Measurements from ENCODE around the gene REM2.
"Not testable (repeated sequence)": the region's sequence is repeated elsewhere in the genome, so short reads cannot be mapped to it uniquely, and the experiment has no call there.

The REM2 gene

DNA sequence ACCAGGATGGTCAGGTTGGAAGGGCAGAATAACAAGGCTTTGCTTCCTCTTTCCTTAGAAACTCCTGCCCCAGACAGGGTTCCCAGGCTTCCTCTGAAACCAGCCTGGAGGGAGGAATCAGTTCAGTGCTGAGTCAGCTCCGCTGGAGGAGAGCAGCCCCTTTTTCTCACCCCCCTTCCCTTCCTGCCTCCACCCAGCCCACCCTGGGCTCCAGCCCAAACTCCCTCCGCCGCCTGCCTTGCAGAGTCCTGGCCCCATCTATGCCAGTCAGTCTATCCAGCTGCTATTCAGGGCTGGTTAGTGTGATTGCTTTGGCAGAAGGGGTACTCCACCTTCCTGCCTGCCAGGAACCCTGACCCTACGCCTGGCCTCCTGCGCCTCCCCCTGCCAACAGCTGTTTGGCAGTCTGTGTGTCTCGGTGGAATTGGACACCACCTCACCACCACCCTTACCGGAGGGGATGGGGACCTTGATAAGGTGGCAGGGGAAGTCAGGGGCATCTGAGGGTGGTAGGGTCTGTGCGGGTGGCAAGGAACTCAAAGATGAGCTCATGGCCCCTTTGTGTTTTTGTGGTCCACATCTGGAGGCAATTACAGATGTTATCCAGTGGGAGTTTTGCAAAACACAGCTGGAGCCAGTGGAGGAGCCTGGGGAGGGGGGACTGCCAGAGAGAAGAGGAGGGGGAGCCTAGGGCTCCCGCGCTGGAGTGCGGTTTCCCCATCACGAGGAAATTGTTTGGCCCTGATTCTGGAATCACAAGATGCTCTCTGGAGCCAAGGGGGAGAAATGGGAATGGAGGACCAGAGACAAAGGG, 34.5 kb upstream of the REM2 start:
- no peak for DNase-seq (ENCODE audit: low read depth)

DNA sequence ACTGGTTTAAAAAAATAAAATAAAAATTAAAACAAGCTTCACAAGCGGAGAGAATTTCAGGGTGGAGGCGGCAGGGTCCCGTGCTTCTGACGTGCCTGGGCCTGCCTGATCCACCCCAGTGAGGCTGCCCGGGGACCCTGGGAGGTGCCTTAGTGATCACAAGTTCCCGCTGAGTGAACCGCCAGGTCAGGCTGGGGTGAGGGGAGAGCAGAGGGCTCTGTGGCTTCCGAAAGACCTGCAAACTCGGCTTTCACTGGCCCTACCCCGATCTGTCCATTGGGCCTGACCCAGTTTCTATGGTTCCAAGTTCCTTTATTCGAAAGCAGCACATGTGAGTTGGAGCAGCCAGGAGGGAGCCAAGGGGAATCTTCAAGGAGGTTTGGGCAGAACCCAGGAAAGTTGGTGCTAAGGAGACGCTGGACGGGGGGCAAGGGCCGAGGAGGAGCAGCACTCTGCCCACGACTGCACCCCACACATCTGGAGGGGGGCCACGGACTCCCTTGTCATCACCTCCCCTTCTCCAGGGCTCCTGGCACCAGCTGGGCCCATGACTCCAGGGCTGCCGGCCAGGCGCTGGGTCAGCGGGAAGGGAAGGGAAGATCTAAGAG, 33.7 kb upstream of the REM2 start:
- no peak for DNase-seq (ENCODE audit: low read depth)

DNA sequence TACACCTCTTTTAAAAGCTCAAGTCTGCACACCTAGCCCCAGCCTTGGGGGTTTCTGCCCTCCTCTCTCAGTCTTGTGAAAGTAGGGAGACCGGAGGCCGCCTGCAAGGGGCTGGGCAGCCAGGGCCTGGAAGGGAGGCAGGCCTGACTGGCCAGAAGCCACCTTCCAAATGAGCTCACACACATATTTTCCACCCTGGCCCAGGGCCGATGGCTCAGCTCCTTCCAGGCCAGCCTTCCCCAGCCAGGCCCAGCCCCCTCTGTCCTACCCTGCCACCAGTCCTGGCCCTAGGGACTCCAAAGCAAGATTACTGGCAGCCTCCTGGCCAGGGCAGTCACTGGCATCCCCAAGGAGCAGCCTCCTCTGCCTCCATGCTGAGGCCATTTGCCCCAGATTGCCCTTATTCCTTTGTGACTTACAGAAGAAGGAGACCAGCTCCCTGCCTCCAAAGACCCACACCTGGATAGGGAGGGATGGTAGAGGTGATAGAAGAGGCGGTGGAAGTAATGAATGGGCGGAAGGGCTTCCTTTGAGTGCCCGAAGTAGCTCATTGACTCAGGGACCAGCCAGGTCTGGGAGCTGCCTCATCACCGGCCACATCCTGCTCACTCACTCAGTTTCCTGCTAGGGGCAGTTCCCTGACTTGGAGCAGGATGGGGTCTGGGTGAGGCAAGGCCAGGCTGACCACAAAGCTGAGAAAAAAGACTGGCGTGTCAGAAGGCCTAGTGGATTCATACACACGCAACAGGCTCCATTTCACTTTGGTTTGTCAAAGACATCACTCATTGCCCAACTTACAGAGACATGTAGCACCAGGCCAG, 31.9 kb upstream of the REM2 start:
- DNase-seq (ENCODE audit: low read depth), result peak; percentile 93

DNA sequence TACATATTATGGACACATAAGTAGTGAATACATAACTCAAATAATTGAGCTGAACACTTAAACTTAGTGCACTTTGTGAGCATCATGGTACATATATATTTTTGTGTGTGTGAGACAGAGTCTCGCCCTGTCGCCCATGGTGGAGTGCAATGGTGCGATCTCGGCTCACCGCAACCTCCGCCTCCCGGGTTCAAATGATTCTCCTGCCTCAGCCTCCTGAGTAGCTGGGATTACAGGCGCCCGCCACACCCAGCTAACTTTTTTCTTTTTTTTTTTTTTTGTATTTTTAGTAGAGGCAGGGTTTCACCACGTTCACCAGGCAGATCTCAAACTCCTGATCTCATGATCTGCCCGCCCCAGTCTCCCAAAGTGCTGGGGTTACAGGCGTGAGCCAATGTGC, 30.8 kb upstream of the REM2 start:
- not testable (repeated sequence) for DNase-seq (ENCODE audit: low read depth)

DNA sequence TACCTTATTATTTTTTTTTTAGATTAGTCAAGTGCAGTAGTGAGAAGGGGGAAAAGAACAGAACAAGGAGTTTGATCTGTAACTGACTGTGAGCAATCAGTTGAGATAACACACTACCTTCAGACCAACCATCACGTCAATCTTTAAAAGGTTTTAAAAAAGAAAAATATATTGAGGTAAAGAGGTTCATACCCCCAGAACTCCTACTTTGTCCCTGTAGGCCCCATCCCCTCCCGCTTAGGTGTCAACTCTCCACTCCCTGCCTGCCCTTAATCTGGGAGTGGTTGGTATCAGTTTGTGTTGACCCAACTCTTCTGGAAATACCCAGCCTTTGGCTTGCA, 30.5 kb upstream of the REM2 start:
- DNase-seq (ENCODE audit: low read depth), result no peak

DNA sequence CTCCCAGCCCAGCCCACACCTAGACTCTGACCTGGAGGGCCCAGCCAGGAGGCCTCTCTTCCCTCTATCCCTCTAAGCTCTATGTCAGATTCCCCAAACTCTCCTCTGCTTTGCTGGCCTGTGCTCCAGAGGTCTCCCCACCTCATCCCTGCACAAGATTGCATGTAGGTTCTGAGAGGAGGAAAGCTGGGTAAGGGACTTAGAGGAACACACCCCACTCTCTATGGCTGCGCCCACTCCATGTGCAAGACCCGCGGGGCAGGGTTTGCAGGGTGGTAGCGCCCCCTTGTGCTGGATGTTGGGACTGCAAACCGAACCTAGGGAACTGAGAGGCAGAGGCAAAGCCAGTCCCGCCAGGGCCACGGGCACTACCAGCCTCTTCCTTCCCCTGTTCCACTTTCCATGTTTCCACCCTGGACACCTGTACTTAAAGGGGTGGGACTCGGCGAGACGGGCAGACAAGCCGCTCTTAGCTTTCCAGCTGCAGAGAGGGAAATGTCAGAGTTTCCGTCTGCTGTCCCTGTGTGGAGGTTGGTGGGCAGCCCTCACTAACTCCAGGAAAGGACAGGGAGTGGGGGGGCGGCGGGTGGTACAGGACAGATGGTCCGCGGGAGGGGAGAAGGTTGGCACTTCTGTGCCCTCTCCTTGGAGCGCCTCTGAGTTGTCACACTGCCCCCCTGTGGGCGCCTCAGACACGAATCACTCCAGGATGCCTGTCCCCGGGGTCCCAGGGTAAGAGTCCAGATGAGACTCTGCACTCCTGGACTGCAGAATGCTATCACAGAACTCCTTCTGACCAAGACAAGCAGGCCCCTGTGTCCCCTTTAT, 29.9 kb upstream of the REM2 start:
- no peak for DNase-seq (ENCODE audit: low read depth)

DNA sequence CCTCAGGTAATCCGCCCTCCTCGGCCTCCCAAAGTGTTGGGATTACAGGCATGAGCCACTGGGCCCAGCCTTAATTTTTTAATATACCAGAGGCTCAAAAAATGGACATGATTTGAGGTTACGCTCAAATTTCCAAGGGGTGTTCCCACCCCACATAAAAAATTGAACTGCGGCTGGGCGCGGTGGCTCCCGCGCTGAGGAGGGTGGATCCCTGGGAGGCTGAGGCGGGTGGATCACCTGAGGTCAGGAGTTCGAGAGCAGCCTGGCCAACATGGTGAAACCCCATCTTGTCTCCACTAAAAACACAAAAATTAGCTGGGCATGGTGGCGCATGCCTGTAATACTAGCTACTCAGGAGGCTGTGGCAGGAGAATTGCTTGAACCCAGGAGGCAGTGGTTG, 28.7 kb upstream of the REM2 start:
- DNase-seq (ENCODE audit: low read depth), result not testable (repeated sequence)

DNA sequence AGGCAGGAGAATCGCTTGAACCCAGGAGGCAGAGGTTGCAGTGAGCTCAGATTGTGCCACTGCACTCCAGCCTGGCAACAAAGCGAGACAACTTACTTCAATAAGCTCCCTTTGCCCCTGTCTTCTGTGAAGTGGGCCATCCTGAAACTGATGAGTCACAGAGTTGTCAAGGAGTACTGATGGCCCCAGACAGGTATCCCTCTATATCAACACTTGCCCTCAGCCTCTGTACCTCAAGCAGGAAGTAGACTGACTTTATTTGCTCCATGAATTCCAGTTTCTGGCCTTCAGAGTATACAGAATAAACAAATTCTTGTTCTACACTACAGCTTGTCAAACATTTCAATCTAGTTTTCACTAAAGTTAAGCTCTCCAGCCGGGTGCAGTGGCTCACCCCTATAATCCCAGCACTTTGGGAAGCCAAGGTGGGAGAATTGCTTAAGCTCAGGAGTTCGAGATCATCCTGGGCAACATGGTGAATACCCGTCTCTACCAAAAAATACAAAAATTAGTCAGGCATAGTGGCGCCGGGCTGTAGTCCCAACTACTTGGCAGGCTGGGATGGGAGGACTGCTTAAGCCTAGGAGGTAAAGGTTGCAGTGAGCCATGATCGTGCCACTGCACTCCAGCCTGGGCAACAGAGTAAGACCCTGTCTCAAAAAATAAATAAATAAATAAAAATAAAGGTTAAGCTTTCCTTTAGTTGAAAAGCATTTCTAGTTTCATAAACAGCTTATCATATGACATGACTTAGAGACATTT, 27.9 kb upstream of the REM2 start:
- no peak for DNase-seq (ENCODE audit: low read depth)

DNA sequence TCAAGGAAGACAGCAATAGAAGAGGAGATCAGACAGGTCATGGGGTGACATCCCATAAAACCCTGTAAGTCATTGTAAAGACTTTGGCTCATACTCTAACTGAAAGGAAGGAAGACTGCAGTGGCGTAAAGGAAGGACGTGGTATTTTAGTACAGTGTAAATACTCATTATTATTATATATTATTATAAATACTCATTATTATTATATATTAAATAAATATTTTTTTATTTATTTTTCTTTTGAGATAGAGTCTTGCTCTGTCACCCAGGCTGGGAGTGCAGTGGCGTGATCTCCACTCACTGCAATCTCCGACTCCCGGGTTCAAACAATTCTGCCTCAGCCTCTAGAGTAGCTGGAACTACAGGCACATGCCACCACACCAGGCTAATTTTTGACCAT, 26.6 kb upstream of the REM2 start:
- DNase-seq (ENCODE audit: low read depth), result no peak

DNA sequence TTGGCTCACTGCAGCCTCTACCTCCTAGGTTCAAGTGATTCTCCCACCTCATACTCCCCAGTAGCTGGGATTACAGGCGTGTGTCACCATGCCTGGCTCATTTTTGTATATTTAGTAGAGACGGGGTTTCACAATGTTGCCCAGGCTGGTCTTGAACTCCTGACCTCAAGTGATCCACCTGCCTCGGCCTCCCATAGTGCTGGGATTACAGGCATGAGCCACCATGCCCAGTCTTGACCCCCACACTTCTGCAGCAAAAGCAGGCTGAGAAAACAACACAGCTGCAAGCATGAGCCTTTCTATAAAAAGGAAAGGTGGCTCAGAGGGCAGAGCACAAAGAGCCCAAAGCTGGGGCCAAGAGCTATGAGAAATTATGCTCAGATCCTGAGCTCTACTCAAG, 22.6 kb upstream of the REM2 start:
- not testable (repeated sequence) for DNase-seq (ENCODE audit: low read depth)

DNA sequence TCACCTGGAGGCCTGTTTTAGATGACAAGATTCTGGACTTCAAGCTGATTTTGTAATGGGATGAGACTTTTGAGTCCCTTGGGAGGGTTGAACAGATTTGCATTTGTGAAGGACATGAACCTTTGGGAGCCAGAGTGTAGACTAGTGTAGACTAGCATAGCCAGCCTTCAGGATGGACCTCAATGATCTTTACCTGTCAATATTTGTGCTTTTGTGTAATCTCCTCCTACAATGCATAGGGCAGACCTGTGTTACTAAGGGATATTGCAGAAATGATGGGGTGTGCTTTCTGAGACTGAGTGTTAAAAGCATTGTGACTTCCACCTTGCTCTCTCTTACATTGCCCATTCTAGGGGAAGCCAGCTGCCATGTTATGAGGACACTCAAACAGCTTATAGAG, 21.4 kb upstream of the REM2 start:
- no peak for DNase-seq (ENCODE audit: low read depth)

DNA sequence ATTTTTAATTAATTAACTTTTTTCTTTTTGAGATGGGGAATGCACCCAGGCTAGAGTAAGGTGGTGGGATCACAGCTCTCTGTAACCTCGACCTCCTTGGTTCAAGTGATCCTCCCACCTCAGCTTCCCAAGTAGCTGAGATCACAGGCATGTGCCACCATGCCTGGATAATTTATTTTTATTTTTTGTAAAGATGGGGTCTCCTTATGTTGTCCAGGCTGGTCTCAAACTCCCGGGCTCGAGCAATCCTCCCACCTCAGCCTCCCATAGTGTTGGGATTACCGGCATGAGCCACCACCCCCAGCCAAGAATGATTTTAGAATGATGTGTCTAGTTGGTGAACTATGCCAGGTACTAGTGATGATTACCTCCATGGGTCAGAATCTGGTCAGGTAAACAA, 18.0 kb upstream of the REM2 start:
- no peak for DNase-seq (ENCODE audit: low read depth)

DNA sequence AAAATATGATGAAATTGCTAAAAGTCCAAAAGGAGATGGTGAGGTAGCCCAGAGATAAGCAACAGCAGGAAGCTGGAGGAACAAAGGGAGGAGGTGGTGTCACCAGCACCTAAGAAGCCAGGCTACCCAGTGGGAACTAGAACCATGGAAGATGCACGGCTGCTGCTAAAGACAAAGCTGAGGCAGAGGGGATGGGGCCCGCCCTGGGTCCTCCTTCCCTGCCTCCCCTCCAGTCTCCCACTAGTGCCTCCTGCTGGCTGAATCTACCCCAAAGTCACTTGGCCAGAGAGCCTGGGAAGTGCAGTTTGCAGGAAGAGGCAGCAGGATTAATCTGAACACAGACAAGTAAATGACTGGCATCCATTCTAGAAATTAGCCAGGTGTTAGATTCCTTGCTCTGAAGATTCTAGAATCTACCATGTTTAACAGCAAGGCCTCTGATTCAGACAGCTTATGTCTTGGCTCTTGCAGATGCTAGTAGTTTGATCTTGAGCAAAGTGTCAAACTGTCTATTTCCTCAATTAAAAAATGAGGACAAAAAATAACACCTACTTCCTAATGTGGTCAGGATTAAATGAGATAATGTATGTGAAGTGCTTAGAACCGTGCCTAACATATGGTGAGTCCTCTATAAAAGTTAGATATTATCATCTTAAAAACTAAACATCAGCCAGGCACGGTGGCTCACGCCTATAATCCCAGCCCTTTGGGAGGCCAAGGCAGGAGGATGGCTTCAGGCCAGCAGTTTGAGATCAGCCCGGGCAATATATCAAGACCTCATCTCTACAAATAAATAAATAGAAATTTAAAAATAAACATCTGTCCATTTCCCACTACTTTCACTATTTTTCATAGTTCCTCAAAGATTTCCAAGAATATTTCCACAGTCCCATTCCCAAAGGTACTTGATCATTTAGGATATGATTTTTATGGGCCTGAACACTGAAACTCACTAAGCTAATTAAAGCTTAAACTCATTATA, 17.3 kb upstream of the REM2 start:
- no peak for DNase-seq (ENCODE audit: low read depth)

DNA sequence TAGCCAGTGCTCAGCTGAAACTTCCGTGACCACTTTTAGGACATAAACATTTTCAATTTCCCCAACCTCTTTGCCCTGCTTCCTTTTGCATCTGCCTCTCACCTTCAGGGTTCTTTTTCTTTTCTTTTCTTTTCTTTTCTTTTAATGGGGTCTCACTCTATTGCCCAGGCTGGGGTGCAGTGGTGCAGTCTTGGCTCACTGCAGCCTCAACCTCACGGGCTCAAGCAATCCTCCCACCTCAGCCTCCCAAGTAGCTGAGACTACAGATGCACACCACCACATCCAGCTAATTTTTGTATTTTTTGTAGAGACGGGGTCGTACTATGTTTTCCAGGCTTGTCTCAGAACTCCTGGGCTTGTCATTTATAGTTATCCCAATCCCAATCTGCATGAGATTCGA, 16.1 kb upstream of the REM2 start:
- DNase-seq (ENCODE audit: low read depth), result no peak

DNA sequence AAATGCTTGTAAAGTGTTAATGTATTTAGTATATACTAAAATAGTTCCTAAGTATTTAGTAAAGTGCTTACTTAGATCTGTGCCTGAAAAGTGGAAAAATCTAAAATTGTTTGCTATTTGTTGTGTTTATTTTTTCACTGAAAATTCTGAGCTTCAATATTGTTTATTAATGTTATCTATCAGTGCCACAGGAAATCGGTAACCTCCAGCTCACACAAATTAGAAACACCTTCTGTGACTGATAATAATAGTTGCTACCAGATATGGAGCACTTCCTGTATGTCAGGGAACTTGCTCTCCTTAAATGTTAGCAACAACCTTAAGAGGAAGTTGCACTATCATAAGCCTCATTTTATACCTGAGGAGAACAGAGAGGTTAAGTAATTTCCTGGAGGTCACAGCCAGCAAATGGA, 12.2 kb upstream of the REM2 start:
- no peak for DNase-seq (ENCODE audit: low read depth)

DNA sequence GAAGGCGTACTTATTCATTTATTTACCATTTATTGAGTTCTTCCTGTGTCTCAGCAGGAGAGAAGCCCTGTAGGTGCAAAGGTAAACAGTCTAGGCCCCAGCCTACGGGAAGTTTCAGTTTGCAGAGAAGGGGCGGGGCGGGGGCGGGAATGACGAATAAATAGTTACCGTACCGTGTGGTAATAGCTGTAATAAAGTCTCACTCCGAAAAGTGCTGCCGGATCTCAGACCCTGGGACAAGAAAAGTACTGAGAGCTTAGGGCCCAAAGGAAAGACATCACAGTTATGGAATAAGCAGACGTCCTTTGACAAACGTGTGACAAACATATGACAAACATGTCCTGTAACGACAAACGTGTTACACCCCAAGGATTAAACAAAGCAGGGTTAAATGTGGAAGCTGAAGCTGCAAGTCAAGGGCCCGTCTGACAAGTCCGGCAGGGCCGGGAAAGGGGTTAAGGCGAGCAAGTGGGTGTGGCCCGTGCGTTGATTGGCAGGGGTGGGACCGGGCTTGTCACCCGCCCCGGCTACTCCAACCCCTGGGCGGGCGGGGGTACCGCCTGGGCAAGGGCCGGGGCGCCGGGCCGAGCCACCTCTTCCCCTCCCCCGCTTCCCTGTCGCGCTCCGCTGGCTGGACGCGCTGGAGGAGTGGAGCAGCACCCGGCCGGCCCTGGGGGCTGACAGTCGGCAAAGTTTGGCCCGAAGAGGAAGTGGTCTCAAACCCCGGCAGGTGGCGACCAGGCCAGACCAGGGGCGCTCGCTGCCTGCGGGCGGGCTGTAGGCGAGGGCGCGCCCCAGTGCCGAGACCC, 11.6 kb upstream of the REM2 start, which contains the start of gene LRP10:
Gene LRP10, plus strand, starts transcription at position 517 of the 809 bp plus-strand sequence. CDS start 564 bp downstream, outside the sequence.
- DNase-seq (ENCODE audit: low read depth), result peak; percentile 55

DNA sequence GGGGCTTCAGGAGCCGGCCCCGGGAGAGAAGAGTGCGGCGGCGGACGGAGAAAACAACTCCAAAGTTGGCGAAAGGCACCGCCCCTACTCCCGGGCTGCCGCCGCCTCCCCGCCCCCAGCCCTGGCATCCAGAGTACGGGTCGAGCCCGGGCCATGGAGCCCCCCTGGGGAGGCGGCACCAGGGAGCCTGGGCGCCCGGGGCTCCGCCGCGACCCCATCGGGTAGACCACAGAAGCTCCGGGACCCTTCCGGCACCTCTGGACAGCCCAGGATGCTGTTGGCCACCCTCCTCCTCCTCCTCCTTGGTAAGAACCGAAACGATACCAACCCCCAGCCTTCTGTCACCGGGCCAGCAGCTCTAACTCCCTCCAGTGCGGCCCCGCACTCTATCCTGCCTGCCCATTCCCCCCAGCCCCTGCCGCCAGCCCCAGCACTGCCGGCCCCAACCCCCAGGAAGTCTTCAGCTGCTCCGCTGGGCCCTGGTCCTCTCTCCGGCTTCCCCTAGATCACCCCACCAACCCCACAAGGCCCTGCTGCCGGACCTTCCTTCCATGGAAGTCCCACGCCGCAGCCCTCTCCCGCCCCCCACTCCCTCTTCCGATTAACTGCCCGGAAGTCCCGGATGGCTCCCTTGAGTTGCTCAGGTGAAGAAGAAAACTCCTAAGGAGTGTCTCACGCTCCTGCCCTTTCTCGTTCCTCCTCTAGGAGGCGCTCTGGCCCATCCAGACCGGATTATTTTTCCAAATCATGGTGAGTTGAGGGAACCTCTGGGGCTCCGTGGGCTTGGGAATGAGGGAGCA, 10.8 kb upstream of the REM2 start:
- peak; percentile 59 for DNase-seq (ENCODE audit: low read depth)

DNA sequence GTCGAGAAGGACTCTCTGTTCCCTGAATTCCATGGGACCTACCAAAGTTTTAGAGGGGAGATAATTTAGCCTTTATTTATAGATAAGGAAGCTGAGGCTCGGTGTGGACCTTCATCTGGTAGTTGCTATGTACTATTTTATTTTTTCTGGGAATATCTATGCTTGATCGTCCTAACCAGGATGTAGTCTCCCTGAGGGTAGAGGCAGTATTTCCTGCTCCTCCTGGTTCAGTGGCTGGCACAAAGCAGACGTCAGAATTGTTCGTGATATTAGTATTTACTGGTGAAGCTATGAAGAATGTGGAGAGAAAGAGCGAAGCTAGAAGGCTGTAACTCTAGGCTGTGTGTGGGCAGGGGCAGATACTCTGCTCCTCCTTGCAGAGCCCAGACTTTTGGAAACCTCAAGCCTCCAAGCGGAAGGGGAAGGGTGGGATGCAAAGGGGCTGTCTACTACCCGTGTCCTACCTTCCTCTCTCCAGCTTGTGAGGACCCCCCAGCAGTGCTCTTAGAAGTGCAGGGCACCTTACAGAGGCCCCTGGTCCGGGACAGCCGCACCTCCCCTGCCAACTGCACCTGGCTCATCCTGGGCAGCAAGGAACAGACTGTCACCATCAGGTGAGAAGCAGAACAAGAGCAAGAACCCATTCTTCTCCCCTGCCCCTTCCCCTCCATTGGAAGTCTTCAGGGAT, 10.0 kb upstream of the REM2 start:
- no peak for DNase-seq (ENCODE audit: low read depth)
